RPMI7951 (cell line): ENCODE measurements around the gene CAD. TPM values are rescaled to one million over a fixed set of nuclear protein-coding genes. Genes with fewer than 3 reads are reported as not detected.
"Not testable (repeated sequence)": the region's sequence is repeated elsewhere in the genome, so short reads cannot be mapped to it uniquely, and the experiment has no call there.

ENCODE experiments used
- DNase-seq: peaks from one replicate; pipeline ENCODE4 v3.0.0-alpha.2; 2012; ENCODE audit warnings: low read depth
- total RNA-seq: library from RNA; depleted of rRNA; stranded (reverse); fragments of >200 nt; shearing (Covaris generic); gene quantifications from 2 replicates; pipeline ENCODE4 v1.2.3, GENCODE V29; 2014

Gene CAD
- total RNA-seq, 1 experiment from 2014 or later = 32.7 TPM

GRCh38 chr2:27256855-27257454 lies 39.8 kb downstream of the CAD start:
- DNase-seq = no peak

- DNase-seq = no peak
Observed at GRCh38 chr2:27258051-27258450, 40.9 kb downstream of the CAD start.

DNA sequence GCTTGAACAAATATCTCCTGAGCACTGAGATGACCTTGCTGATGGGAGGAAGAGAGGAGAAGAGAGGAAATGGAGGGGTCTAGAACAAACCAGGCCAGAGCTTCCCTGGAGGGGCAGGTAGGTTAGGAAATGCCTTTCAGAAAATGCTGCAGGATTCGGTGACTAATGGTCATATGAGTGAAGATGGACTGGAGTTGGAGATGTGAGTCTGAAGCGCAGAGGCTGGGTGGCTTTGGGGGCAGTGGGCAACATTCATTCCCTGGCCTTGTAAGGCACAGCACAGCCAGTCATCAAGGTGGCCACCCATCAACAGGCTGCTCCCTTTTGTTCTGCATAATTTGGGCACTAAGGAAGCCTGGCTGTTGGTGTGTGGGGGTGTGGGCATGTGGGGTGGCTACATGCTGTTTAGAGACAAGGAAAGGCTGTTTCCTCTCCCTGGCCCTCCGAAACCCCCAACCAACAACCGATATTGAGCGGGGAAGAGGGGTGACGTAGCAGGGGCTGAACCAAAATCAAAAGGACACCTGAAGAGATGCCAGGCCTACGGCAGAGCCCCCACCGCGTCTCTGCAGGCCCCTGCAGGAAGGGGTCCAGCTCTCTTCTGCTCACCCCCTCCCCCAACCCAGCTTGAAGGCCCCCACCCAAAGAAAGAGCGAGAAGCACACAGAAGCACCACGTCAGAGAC lies 44.2 kb downstream of the CAD start:
- no peak for DNase-seq

- DNase-seq = no peak
Observed at GRCh38 chr2:27261926-27262298, 44.7 kb downstream of the CAD start.

- DNase-seq = peak; percentile 45
Observed at GRCh38 chr2:27262379-27263286, 45.5 kb downstream of the CAD start, which contains the start of gene SLC30A3. Gene SLC30A3 (minus strand): TSS chr2:27263047. CDS start chr2:27262906, 141 bp downstream.

DNA sequence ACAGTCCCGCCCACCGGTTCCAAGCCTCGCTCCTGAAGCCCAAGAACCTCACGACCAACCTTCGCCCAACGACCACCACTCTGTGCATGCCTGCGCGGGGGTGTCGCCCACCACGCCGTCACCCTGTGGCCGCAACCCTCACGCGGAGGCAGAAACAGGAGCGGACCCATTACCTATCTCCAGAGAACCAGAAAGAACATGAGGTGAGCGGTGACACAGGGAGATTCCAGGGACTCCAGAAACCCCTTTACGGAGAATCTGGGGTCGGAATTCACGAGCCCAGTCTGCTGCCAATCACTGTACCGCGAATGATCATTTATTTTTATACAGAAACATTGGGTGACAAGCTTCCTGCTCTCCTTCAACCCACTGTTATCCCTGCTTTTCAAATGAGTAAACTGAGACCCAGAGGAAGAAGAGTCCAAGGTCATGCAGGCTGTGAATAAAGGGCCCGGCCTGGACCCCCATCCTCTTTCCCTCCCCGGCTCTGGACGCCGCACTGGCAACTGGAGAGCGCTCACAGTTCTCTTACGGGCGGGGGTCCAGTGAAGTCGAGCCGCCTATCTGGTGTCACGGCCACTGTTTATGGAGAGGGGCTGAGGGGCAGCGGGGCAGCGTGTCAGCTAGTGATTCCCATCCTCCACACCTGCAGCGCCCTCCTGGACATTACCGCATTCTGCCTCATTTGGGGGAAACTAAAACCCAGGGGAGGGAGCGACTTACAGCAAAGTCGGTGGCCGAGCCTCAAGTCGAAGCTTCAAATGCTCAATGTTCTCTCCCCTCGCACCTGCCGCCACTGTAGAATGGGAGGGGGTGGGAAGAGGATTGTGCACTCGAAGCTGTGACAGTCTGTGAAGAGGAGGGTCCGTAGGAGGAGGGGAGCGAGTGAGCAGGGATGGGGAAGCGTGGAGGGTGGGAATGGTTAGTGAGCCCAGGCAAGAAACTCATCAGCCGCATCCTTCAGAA lies 46.4 kb downstream of the CAD start:
- DNase-seq = no peak

- DNase-seq = no peak
Observed at GRCh38 chr2:27264253-27264752, 47.1 kb downstream of the CAD start.

DNA sequence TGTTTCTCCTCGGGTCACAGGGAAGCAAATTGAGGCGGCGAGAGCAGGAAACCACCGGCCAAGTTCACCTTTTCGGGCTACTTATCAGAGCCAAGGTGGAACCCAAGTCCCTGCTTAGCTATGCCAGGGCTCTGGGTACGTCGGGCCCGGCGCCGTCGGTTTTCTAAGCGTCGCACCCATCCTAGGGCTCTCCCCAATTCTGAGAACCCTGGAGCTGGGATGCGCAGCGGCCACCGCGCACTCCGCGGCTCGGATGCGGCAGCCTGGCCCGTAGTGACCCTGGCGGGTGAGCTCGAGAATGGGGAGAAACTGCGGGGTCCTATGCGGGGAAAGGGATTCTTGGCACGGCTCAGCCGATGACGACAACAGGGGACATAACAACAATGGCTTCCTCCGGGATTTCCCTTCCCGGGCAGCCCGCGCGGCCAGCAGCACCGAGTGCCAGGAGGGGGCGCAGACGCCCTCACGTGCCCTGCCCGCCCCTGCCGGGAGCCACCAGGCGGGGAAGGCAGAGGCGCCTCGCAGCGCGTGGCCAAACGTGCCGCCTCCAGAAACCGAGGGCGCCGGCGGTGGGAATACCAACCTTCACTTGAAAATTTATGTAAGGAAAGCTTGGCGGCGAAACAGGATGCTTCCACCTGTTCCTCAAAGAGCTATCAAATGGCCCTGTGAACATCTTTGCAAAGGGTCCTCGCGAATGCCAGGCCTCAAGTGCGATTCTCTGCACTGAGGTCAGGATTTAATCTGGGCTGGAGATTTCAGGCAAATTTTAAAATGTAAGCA lies 47.8 kb downstream of the CAD start:
- peak; percentile 48 for DNase-seq

DNA sequence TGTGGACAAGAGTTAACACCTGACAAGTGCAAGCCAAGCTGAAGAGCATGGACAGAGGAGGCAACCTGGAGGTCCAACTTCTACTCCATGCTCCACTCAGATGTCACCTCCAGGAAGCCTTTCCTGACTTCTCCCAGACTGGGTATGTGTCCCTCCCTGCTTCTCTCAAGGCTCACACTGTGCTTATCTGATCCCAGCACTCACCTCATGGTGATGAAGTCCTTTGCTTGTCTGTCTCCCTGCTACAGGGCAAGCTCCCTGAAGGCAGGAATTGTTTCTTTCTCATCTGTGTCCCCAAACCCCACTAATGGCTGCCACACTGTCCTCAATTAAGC lies 48.3 kb downstream of the CAD start:
- no peak for DNase-seq

GRCh38 chr2:27268296-27268695 lies 51.1 kb downstream of the CAD start:
- DNase-seq = not testable (repeated sequence)

DNA sequence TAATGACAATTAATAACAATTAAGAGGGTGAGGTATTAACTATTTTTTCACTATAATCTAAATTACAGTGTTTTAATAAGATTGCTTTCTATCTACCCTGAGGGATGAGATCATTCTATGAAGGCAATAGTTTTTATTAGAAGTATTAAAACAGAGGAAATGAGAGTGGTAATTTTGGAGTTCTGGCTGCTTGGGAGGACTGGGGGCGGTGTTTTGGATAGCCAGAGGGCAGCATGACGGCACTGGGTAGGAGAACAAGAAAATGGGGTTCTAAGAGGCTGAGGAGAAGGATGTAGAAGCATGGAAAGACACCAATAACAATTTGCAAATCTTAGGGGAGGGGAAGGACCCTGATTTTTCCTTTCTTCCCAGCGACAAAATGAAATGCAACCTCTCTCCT lies 53.0 kb downstream of the CAD start:
- no peak for DNase-seq

DNA sequence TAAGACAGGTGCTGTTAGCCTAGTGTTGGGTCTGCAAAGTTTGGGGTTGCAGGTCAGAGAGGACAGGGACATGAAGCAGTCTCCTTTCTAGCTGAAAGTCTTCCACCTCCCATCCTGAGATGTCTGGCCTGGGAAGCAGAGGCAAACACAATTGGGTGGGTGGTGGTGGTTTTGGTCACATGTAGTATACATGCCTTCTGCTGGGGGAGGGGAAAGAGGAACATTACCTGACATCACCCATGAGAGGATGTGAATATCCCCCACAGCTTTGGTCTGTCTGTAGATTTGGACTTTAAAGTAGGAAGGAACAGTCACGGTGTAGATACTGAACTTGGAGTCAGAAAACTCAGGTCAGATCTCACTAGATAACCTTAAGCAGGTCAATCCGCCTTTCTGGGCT lies 53.5 kb downstream of the CAD start:
- no peak for DNase-seq

DNA sequence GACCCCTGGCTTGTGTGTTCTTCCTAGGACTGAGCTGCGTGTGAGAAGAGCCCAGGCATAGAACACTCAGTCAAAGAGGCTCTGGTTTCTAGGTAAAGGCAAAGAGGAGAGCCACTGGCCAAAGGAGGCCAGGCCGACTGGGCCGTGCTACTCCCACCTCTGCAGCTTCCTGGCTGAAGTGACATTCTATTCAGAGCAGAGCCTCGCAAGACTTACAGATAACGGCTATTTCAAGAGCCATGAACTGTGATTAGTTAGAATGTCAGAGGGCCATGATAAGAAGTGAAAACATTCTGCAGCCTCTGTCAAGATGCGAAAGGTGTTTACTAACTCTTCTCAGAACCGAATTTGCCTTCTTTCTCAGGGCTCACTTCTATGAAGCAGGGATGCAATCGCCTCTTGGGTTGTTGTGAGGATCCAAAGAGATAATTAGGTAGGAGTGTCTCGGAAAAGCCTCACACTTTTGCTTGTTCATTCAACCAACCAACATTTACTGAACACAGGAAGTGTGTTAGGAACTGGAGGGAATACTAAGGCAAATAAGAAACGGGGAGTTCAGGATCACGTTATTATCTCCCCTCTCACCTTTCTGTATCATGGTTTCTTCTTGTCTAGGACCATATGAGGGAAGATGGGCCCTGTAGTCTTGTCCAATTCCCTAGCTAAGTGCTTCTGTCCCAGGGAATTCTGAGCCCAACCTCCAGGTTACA lies 54.6 kb downstream of the CAD start:
- no peak for DNase-seq

DNA sequence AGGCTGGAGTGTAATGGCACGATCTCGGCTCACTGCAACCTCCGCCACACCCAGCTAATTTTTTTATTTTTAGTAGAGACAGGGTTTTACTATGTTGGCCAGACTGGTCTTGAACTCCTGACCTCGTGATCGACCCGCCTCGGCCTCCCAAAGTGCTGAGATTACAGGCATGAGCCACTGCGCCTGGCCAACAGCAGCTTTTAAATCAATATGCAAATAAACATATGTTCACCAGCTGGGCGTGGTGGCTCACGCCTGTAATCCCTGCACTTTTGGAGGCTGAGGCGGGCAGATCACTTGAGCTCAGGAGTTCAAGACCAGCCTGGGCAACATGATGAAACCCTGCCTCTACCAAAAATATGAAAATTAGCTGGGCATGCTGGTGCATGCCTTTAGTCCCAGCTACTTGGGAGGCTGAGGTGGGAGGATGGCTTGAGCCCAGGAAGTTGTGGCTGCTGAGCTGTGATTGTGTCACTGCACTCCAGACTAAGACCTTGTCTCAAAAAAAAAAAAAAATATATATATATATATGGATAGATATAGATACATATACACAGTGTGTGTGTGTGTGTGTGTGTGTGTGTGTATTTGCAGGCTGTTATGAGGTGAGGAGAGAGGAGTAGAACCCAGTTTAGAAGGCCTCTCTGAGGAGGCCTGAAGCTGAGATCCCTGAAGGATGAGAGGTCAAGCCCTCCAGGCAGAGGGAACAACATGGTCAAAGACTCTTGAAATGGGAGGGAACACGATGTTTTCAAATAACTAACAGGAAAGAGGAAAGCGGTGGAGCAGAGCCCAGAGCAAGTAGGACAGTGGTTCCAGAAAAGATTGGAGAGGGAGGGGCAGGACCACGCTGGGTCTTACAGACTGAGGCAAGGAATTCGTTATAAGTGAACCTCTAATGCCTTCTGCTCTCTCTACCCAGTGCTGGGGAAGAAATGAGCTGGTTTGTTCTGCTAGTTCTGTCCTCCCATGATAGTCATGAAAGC lies 55.7 kb downstream of the CAD start:
- DNase-seq = not testable (repeated sequence)

- no peak for DNase-seq
Observed at GRCh38 chr2:27275211-27276150, 58.3 kb downstream of the CAD start, which contains the start of gene DNAJC5G. Gene DNAJC5G (plus strand): TSS chr2:27275433. CDS start chr2:27276729, 1,296 bp downstream.

DNA sequence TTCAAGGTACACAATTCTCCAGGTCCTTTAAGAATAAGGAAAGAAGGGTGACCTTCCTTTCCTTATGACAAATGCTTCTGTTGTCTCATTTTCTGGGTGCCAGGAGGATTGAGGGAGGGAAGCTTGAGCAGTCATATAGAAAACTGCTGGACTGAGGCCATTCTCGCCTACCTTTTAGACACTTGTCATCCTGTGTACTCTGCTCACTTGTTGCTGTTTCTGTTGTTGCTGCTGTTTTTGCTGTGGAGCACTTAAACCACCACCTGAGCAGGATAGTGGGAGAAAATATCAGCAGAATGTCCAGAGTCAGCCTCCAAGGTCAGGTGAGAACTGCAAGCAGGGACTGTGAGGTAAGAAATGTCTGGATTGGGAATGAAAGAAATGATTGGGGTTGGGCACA lies 60.8 kb downstream of the CAD start:
- no peak for DNase-seq

DNA sequence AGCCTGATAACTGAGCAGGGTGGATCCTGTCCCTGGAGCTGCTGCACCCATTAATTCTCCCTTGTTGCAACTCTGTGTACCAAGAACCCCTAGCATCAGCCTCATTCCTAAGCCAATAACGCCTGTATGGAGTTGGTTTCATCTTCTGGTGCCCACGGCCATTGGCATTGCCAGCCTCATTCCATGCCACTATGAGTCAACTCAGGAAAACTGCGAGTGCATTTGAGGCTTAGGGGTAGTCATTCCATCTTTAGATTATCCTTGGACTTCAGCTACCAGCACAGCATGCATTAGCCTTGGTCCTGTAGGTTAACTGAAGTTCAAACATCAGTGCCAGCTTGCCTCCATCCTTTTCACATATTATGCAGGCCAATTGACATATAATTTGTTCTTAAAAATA lies 63.7 kb downstream of the CAD start:
- no peak for DNase-seq
